K562 (cell line): ENCODE results near the gene SLAMF9.

ENCODE experiments used
- BCLAF1 ChIP-seq, 2 experiments: fragments of 450-650 bp in 1 of 2; IDR thresholded peaks; 2 replicates each; pipeline ENCODE4 v1.6.1; 2011 to 2017; ENCODE audit warnings: low read depth in 2 of 2, antibody characterized with exemption in 1 of 2, borderline replicate concordance in 1 of 2, low read length in 1 of 2, mild to moderate bottlenecking in 1 of 2, mixed read lengths in 1 of 2; ENCODE audit not compliant: control insufficient read depth in 1 of 2
- CREB1 ChIP-seq, 2 experiments: sonication (generic) in 1 of 2; formaldehyde crosslinking in 1 of 2; IDR thresholded peaks; 2 replicates each; pipeline versions ENCODE4 v1.6.1 to v1.8.0; 2012 to 2022; ENCODE audit warnings: inconsistent platforms in 1 of 2, mild to moderate bottlenecking in 1 of 2, missing genetic modification reagents in 1 of 2, moderate library complexity in 1 of 2
- E2F1 ChIP-seq: sonication (generic); formaldehyde crosslinking; IDR thresholded peaks from 2 replicates; pipeline ENCODE4 v1.8.1; 2023; ENCODE audit warnings: mild to moderate bottlenecking, missing genetic modification reagents, moderate library complexity
- EHMT2 ChIP-seq: fragments of 450-650 bp; IDR thresholded peaks from 2 replicates; pipeline ENCODE4 v1.6.1; 2018; ENCODE audit warnings: antibody characterized with exemption
- GABPB1 ChIP-seq: sonication (generic); formaldehyde crosslinking; IDR thresholded peaks from 2 replicates; pipeline ENCODE4 v1.8.0; 2022; ENCODE audit warnings: mild to moderate bottlenecking, missing genetic modification reagents
- HDAC6 ChIP-seq: IDR thresholded peaks from 2 replicates; pipeline ENCODE4 v1.6.1; 2012; ENCODE audit warnings: low read depth, mild to moderate bottlenecking, control low read depth, inconsistent platforms, low read length, moderate library complexity
- MAX ChIP-seq: sonication (generic); formaldehyde crosslinking; IDR thresholded peaks from 2 replicates; pipeline ENCODE4 v1.9.0; 2022; ENCODE audit warnings: mild to moderate bottlenecking, missing genetic modification reagents
- NR2C1 ChIP-seq, 2 experiments: fragments of 450-650 bp; IDR thresholded peaks; 2 replicates each; pipeline ENCODE4 v1.6.1; 2017; ENCODE audit warnings: mild to moderate bottlenecking in 2 of 2, antibody characterized with exemption in 1 of 2, inconsistent platforms in 1 of 2, missing compliant biosample characterization in 1 of 2, missing genetic modification characterization in 1 of 2
- XRCC4 ChIP-seq: IDR thresholded peaks from one replicate; pipeline ENCODE4 v1.6.1; 2011; ENCODE audit not compliant: insufficient read depth, insufficient read length; ENCODE audit errors: extremely low read depth
- ZNF347 ChIP-seq: fragments of 450-650 bp; formaldehyde crosslinking; IDR thresholded peaks from 2 replicates; pipeline ENCODE4 v1.4.0; 2020; ENCODE audit warnings: low read depth, mild to moderate bottlenecking, moderate library complexity

GRCh38 chr1:159977364-159978106, 23.5 kb upstream of the SLAMF9 start:
- TF ChIP-seq MAX (CRISPR knock-in tag) (no peak), HDAC6 (no peak), GABPB1 (CRISPR knock-in tag) (no peak), ZNF347 (CRISPR knock-in tag) (no peak), NR2C1 (IDR thresholded peaks at IDR 0.05) (no peak), NR2C1 (tag; IDR thresholded peaks at IDR 0.05) (no peak), E2F1 (CRISPR knock-in tag) (no peak), XRCC4 (no peak), BCLAF1 (IDR thresholded peaks at IDR 0.05; ENCODE audit: borderline replicate concordance in 1 of 2, control insufficient read depth in 1 of 2, low read depth in 2 of 2, low read length in 1 of 2) (no peak), CREB1 (IDR thresholded peaks at IDR 0.05) (no peak), CREB1 (CRISPR knock-in tag; IDR thresholded peaks at IDR 0.05) (no peak), EHMT2 (no peak)
